BE2C (cell line): ENCODE results near the gene UBE2O.

Source experiments
- DNase-seq: peaks from one replicate; pipeline ENCODE4 v3.0.0-alpha.2; 2020
- H3K27me3 ChIP-seq: fragments of 250-450 bp; sonication (Bioruptor Pico); 2 replicates; pipeline ENCODE4 v1.5.1; 2020; ENCODE audit warnings: mild to moderate bottlenecking
- H3K36me3 ChIP-seq: fragments of 250-450 bp; sonication (Bioruptor Pico); 2 replicates; pipeline ENCODE4 v1.5.1; 2020; ENCODE audit warnings: mild to moderate bottlenecking
- H3K4me1 ChIP-seq: fragments of 250-450 bp; sonication (Bioruptor Pico); 2 replicates; pipeline ENCODE4 v1.5.1; 2020
- H3K4me3 ChIP-seq: 2 replicates; pipeline ENCODE4 v1.5.1; 2011; ENCODE audit warnings: low read depth, low read length
- H3K9me3 ChIP-seq: fragments of 250-450 bp; sonication (Bioruptor Pico); 2 replicates; pipeline ENCODE4 v1.5.1; 2020
- TF ChIP-seq, protein P1 (sequence below): IDR thresholded peaks from 2 replicates; pipeline ENCODE4 v1.5.1; 2012; ENCODE audit warnings: mild to moderate bottlenecking, low read depth, low read length

Gene UBE2O

DNA sequence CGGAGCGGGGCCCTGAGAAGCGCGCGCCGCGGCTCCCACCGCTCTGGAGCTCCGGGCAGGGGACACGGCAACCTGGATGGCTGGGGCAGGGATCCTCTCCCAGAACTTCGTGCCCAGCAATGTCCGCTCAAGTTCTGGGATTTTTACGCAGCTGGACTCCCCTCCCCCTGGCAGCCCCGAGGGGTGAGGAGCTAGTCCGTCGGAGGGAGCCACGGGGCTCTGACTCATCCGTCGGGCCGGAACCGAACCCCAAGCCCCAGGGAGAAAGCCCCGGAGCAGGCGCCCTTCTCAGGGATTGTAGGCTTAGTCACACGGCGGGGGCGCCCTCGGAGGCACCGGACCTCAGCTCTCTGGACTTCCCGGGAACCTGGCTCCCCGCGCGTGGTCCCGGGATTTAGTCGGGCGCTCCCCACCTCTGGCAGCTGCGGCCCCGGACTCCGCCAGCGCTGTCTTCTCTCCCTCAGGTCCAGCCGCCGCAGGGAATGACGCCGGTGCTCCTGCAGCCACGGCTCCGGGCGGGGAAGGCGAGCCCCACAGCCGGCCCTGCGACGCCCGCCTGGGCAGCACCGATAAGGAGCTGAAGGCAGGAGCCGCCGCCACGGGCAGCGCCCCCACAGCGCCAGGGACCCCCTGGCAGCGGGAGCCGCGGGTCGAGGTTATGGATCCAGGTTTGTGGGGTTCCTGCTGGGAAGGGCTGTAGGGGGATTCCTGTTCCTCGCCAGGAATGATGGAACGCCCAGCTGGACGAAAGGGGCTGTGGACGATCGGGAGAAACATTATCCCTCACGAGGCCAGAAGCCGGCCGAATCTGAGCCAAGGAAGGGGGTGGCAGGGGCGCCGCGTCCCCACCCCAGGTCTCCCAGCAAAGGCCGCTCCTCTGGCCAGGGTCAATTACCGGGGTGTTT is 67.7 kb downstream of the UBE2O start:
- Histone ChIP-seq H3K9me3 (no peaks in the 10 kb centered on the region; the same call in 1 of the 2 replicates), H3K4me1 (peaks cover 16% of the 10 kb centered on the region), H3K27me3 (peaks cover 38% of the 10 kb centered on the region), H3K4me3 (peak overlapping the region; percentile 48), H3K36me3 (no peaks in the 10 kb centered on the region; the same call in 1 of the 2 replicates)
- DNase-seq, result no peak
- TF ChIP-seq, protein P1, sequence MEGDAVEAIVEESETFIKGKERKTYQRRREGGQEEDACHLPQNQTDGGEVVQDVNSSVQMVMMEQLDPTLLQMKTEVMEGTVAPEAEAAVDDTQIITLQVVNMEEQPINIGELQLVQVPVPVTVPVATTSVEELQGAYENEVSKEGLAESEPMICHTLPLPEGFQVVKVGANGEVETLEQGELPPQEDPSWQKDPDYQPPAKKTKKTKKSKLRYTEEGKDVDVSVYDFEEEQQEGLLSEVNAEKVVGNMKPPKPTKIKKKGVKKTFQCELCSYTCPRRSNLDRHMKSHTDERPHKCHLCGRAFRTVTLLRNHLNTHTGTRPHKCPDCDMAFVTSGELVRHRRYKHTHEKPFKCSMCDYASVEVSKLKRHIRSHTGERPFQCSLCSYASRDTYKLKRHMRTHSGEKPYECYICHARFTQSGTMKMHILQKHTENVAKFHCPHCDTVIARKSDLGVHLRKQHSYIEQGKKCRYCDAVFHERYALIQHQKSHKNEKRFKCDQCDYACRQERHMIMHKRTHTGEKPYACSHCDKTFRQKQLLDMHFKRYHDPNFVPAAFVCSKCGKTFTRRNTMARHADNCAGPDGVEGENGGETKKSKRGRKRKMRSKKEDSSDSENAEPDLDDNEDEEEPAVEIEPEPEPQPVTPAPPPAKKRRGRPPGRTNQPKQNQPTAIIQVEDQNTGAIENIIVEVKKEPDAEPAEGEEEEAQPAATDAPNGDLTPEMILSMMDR, result no peak

DNA sequence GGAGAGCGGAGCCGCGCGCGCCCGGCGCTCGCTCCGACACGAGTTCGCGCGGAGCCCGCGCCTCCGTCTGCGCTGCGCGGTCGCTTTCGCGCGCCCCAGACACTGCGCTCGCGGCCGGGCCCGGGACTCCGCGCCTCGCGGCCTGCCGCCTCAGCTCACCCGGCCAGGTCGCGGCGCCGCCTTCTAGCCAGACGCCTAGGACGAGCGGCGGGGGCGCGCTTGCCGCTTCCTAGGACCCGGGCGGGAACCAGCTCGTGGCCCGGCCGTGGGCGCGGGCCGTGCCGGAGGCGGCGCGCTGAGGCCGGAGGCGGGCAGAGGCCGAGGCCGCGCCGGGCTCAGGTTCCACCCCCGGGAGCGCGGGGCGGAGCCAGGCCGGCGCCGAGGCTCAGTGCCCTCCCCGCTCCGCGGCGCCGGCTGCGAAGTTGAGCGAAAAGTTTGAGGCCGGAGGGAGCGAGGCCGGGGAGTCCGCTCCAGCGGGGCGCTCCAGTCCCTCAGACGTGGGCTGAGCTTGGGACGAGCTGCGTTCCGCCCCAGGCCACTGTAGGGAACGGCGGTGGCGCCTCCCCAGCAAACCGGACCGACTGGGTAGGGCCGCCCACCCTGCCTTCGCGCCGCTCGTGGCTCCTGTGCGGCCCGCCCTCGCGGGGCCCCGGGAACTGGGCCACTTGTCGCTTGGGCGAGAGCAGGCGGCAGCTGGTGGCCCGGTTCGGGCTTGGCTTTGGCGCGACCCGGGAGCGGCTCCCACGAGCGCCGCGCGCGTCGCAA is 68.5 kb downstream of the UBE2O start, which contains the start of gene SPHK1:
TSS of gene SPHK1 (plus strand) at position 388 of the 765 bp plus-strand sequence. CDS start 1,036 bp downstream, outside the sequence.
- H3K36me3 ChIP-seq, result no peaks in the 10 kb centered on the region
- TF ChIP-seq, protein P1, result no peak
- peaks cover 38% of the 10 kb centered on the region for H3K27me3 ChIP-seq
- peak within 1 kb of the TSS; percentile 48 for H3K4me3 ChIP-seq
- peak; percentile 71 for DNase-seq
- H3K9me3 ChIP-seq, result no peaks in the 10 kb centered on the region; the same call in 1 of the 2 replicates
- H3K4me1 ChIP-seq, result peaks cover 10% of the 10 kb centered on the region

DNA sequence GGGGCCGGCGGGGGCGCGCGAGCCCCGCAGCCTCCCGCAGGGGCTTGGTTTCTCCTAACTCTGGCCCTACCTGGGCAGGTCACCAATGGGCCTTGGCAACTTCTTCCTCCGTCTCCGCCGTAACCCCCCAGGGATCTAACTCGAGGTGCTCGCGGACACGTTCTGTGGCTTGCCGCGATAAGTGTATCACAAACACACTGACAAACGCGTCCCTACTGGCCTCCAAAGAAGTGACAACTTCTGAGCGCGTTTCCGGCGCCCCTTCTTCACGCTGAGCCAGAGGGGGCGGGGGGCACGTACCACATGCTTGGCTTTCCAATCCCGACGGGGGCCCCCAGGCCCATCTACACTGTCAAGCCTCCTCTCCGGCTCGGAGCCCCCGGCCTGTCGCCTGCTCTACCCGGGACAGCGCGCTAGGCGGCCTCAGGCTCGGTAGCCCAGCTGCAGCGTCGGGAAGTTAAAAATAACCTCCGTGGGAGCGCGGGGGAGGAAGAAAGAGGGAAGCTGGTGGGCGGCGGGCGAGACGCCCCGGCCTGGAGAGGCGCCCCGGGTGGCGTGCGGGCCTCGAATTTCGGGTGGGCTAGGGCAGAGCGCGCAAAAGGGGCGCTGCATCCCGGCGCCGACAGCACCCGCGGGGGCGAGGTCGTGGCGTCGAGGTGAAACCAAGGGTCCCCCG is 69.3 kb downstream of the UBE2O start:
- DNase-seq, result peak; percentile 59
- H3K27me3 ChIP-seq, result peaks cover 38% of the 10 kb centered on the region
- peaks cover 10% of the 10 kb centered on the region for H3K4me1 ChIP-seq

DNA sequence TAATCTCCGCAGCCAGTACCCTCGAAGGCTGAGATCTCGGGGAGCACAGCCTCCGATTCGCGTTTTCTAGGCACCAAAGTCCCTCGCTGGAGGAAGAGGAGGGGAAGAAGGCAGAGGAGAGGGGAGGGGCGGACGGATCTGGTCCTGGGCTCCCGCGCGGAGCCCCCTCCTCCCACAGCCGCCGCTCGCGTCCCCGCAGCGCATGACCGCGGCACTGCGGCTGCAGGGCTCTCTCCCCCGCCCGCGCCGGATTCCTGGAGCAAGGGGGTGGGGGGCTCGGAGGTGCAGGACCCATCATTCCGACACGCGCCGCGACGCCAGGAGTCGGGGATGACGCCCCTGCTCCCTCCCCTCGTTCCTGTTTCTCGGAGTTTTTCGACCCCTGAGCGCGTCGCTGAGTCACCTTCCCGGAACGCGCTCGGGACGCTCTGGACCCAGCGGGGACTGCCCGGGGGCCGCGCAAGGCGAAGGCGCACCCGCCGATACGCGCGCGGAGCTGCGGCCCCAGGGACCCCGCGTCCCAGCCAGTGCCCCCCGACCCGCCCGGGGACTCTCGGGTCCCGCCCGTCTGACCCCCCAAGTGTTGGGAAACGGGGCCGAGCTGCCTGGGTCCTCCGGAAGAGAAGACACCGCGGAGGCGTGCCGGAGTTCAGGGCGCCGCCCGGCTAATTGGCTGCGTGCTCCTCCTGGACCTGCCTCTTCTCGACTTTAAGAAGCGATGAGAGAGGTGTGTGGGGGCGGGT is 70.0 kb downstream of the UBE2O start:
- Histone ChIP-seq H3K9me3 (no peaks in the 10 kb centered on the region; the same call in 1 of the 2 replicates), H3K27me3 (peaks cover 38% of the 10 kb centered on the region), H3K4me1 (peaks cover 10% of the 10 kb centered on the region), H3K36me3 (no peaks in the 10 kb centered on the region), H3K4me3 (peak overlapping the region; percentile 48)
- TF ChIP-seq, protein P1, result no peak
- peak; percentile 40 for DNase-seq

More for the DNA sequence above, 69.3 kb downstream of the UBE2O start:
- H3K4me3 ChIP-seq, result peak overlapping the region; percentile 48
- no peaks in the 10 kb centered on the region for H3K36me3 ChIP-seq
- H3K9me3 ChIP-seq, result no peaks in the 10 kb centered on the region; the same call in 1 of the 2 replicates
- TF ChIP-seq, protein P1, result 0 out of 2 replicates have a peak, but pooled peaks have one; percentile 22

DNA sequence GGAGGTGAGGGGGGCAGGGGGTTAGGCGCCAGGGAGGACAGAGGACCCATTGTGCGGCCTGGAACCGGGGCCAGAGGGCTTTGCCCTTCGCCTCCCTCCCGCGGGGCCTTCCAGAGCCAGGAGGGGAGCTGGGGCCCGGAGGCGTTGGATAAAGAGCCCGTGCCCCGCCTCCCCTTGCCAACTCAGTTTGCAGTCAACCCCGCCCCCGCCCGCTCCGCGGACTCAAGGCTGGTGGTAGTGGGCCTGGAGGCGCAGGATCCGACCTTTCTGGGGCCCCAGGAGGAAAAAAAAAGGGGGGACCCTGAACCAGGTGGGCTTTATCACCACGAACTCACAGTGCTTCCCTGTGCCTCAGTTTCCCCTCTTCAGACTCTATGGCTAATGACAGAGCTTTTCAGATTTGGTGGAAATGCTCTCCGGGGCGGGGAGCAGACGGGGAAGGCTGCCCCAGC is 70.6 kb downstream of the UBE2O start:
- H3K4me1 ChIP-seq, result peaks cover 10% of the 10 kb centered on the region
- DNase-seq, result no peak
- no peaks in the 10 kb centered on the region for H3K36me3 ChIP-seq
- peak overlapping the region; percentile 48 for H3K4me3 ChIP-seq
- no peaks in the 10 kb centered on the region; the same call in 1 of the 2 replicates for H3K9me3 ChIP-seq
- TF ChIP-seq, protein P1, result no peak
- H3K27me3 ChIP-seq, result peaks cover 38% of the 10 kb centered on the region
